ENCODE measurements around the gene GIMD1.

- TF ChIP-seq CTCF (IDR thresholded peaks at IDR 0.05; ENCODE audit: low read depth, low read length, poor library complexity, severe bottlenecking), result no peak
- TF ChIP-seq EZH2phosphoT487 (IDR thresholded peaks at IDR 0.05; ENCODE audit: borderline replicate concordance, low read length), result no peak
Measured at GRCh38 chr4:106315968-106316772, 52.4 kb downstream of the GIMD1 start, which contains the start of the genes AIMP1 and TBCK.
